GM21619 (cell line): ENCODE data around the gene LDLRAD4.

Source experiments
- ATAC-seq: cut with Tn5 transposase; IDR thresholded peaks from one replicate; pipeline ENCODE4 v1.9.1; 2021; ENCODE audit not compliant: unreplicated experiment

The LDLRAD4 gene

GRCh38 chr18:13440277-13441248 lies 222.0 kb downstream of the LDLRAD4 start:
- ATAC-seq: no peak

- no peak for ATAC-seq
These were observed 223.2 kb downstream of the LDLRAD4 start for GRCh38 chr18:13441736-13442135.

- no peak for ATAC-seq
These were observed 223.9 kb downstream of the LDLRAD4 start for GRCh38 chr18:13442451-13442850.

GRCh38 chr18:13443552-13443951 lies 225.0 kb downstream of the LDLRAD4 start:
- no peak for ATAC-seq

GRCh38 chr18:13444430-13445240 lies 226.1 kb downstream of the LDLRAD4 start:
- ATAC-seq: no peak

- ATAC-seq: no peak
These were observed 226.8 kb downstream of the LDLRAD4 start for GRCh38 chr18:13445241-13445897.

GRCh38 chr18:13446024-13446423 lies 227.5 kb downstream of the LDLRAD4 start:
- no peak for ATAC-seq

- ATAC-seq: no peak
These were observed 228.3 kb downstream of the LDLRAD4 start for GRCh38 chr18:13446610-13447461.

- ATAC-seq: no peak
These were observed 229.2 kb downstream of the LDLRAD4 start for GRCh38 chr18:13447621-13448334.

- ATAC-seq: no peak
These were observed 229.8 kb downstream of the LDLRAD4 start for GRCh38 chr18:13448335-13448795.

GRCh38 chr18:13449651-13450050 lies 231.1 kb downstream of the LDLRAD4 start:
- no peak for ATAC-seq

- no peak for ATAC-seq
These were observed 232.0 kb downstream of the LDLRAD4 start for GRCh38 chr18:13450289-13451212.

- ATAC-seq: no peak
These were observed 232.6 kb downstream of the LDLRAD4 start for GRCh38 chr18:13451213-13451540.

GRCh38 chr18:13451661-13452387 lies 233.3 kb downstream of the LDLRAD4 start:
- ATAC-seq: no peak

- no peak for ATAC-seq
These were observed 233.8 kb downstream of the LDLRAD4 start for GRCh38 chr18:13452388-13452811.

GRCh38 chr18:13452871-13453680 lies 234.5 kb downstream of the LDLRAD4 start:
- ATAC-seq: no peak

- no peak for ATAC-seq
These were observed 235.2 kb downstream of the LDLRAD4 start for GRCh38 chr18:13453714-13454113.
